ENCODE data around the gene RAB30. TPM values are rescaled to one million over a fixed set of nuclear protein-coding genes. Genes with fewer than 3 reads are reported as not detected.

Gene RAB30
- total RNA-seq, 1 donor from 2014 or later = 24.7 TPM

DNA sequence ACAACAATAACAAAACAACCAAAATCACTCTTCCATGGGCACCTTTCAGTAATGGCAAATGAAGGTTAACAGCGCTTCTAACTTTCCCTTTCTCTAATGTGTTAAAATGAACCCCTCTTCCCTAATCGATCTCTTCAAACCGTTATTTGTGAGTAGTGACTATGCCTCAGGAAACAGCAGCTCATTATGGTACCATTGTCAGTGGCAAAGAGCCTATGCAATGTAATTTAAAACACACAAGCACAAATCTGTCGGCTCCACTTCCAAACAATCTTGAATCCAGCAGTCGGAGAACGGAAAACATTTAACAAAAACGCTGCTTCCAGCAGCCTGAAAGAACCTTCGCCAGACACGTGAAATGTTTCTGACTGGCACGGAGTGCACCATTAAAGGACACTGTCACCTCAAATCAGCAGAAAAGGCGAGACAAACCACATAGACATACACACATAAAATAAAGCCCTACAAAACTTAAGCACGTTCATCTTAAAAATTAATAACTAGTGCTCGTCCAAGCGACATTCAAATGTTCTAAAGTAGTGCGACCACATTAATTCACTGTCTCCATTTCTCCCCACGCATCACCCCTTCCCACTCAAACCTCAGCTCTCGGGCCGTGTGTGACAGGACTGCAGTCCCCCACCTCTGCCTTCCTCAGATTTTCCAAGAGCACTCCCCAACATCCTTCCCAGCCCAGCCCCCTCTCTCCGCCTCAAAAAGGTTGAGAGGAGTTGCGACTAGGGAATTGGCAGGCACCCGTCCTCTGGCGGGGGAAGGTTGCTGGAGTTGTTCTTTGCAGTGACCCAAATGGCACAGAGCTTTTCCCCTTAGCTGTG is 748 bp downstream of the RAB30 start:
- Histone ChIP-seq H3K27me3 (ENCODE audit: low read depth) (no peaks in the 10 kb centered on the region), H3K36me3 (peaks cover 17% of the 10 kb centered on the region), H3K4me3 (peak overlapping the region; percentile 81), H3K4me1 (peaks cover 88% of the 10 kb centered on the region), H3K27ac (replicated peaks) (peak overlapping the region; percentile 95), H3K9me3 (replicated peaks) (no peaks in the 10 kb centered on the region)
- intact Hi-C loops (cut with micrococcal nuclease) = loop anchor here (5.0 kb wide), 1 partner anchor 86 kb away; the partner anchor contains the start of gene PCF11
- TF ChIP-seq, protein P1, sequence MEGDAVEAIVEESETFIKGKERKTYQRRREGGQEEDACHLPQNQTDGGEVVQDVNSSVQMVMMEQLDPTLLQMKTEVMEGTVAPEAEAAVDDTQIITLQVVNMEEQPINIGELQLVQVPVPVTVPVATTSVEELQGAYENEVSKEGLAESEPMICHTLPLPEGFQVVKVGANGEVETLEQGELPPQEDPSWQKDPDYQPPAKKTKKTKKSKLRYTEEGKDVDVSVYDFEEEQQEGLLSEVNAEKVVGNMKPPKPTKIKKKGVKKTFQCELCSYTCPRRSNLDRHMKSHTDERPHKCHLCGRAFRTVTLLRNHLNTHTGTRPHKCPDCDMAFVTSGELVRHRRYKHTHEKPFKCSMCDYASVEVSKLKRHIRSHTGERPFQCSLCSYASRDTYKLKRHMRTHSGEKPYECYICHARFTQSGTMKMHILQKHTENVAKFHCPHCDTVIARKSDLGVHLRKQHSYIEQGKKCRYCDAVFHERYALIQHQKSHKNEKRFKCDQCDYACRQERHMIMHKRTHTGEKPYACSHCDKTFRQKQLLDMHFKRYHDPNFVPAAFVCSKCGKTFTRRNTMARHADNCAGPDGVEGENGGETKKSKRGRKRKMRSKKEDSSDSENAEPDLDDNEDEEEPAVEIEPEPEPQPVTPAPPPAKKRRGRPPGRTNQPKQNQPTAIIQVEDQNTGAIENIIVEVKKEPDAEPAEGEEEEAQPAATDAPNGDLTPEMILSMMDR (IDR thresholded peaks at IDR 0.05; ENCODE audit: borderline replicate concordance) = no peak
- peak; percentile 50 for DNase-seq

DNA sequence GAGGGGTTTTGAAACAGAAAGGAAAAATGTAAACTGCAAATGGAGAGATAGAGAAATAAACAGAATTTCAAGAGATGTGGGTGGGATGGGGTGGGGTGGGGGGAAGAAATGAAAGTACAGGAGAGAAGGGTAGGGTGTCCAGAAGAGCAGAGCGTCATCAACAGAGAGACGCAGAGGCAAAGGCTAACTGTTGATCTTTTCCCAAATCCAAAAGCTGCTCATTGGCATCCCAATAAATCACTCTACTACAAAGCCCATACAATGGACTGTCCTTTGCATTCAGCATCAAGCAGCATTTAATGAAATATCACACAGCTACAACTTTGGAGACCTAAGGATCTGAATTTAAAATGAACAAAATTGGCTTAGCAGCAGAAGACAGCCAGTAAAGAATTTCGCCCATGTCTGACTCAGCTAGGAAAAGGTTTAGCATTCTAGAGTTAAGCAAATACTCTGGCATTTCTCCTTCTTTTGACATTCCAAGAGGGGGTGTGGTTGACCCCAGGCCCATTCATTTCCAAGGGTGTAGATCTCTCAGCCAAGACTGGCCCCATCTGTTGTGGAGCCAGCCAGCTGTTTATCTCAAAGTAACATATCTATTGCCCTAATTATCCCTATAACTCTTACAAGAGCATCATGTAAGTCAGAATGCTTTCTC is 1.5 kb downstream of the RAB30 start:
- no peaks in the 10 kb centered on the region for H3K9me3 ChIP-seq (replicated peaks)
- peaks cover 17% of the 10 kb centered on the region for H3K36me3 ChIP-seq
- TF ChIP-seq, protein P1 (IDR thresholded peaks at IDR 0.05; ENCODE audit: borderline replicate concordance) = no peak
- peaks cover 88% of the 10 kb centered on the region for H3K4me1 ChIP-seq
- peak overlapping the region; percentile 81 for H3K4me3 ChIP-seq
- intact Hi-C loops (cut with micrococcal nuclease) = loop anchor here (5.0 kb wide), 1 partner anchor 87 kb away; the partner anchor contains the start of gene PCF11
- H3K27me3 ChIP-seq (ENCODE audit: low read depth) = no peaks in the 10 kb centered on the region
- no peak for DNase-seq
- peak overlapping the region; percentile 95 for H3K27ac ChIP-seq (replicated peaks)

DNA sequence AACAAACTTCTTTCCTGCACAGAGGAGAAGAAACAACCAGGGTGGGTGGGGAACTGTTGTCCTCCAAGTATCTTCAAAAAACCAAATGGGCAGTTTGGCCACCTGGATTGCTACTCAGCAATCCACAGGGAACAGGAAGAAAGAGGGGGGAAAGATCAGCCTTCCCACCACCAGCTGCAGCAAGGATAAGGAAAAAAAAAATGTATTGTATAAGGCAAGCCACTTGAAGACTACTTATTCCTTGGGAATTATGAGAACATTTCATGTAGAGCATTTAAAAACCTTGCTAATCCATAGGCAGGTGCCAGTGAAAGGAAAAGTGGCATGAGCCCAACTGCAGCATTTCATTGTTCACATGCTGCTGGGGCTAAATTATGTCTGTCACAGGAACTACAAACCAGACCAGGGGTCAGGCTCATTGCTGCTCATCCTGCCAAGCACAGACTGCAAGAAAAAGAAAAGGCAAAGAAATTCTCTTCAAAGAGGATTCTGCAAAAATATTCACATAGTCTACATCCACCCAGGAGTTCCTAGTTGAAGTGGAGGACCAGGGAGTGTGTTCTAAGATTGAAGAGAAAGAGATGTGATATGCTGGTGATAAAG is 2.2 kb downstream of the RAB30 start:
- DNase-seq = no peak
- TF ChIP-seq, protein P1 (IDR thresholded peaks at IDR 0.05; ENCODE audit: borderline replicate concordance) = no peak
- intact Hi-C loops (cut with micrococcal nuclease) = loop anchor here (5.0 to 10.0 kb wide), 2 partner anchors 65 to 88 kb away; partner anchors contain the start of gene PCF11
- Histone ChIP-seq H3K4me3 (peak overlapping the region; percentile 81), H3K27me3 (ENCODE audit: low read depth) (no peaks in the 10 kb centered on the region), H3K4me1 (peaks cover 85% of the 10 kb centered on the region), H3K36me3 (peaks cover 11% of the 10 kb centered on the region), H3K9me3 (replicated peaks) (no peaks in the 10 kb centered on the region), H3K27ac (replicated peaks) (peak overlapping the region; percentile 95)

DNA sequence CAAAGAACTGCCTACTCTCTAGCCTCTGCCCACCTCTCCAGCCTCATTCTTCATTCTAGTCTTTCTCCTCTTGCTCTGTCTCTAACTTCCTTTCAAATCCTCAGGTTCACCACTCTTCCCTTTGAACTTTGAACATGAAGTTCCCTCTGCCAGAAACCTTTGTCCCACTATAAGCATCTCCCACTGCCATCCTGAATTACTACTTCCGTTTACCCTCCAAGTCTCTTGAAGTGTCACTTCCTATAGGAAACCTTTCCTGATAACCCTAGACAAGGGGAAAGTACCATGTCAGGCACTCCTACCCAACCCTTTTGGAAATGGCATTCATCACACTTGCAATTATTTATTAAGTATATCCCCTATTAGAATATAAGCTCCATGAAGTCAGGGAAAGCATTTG is 3.1 kb downstream of the RAB30 start:
- peaks cover 1% of the 10 kb centered on the region for H3K36me3 ChIP-seq
- TF ChIP-seq, protein P1 (IDR thresholded peaks at IDR 0.05; ENCODE audit: borderline replicate concordance) = no peak
- no peaks in the 10 kb centered on the region for H3K27me3 ChIP-seq (ENCODE audit: low read depth)
- H3K27ac ChIP-seq (replicated peaks) = peak overlapping the region; percentile 95
- no peaks in the 10 kb centered on the region for H3K9me3 ChIP-seq (replicated peaks)
- peaks cover 81% of the 10 kb centered on the region for H3K4me1 ChIP-seq
- DNase-seq = no peak
- intact Hi-C loops (cut with micrococcal nuclease) = loop anchor here (10.0 kb wide), 1 partner anchor 64 kb away; no protein-coding TSS in a partner anchor
- no peak overlapping the region for H3K4me3 ChIP-seq

DNA sequence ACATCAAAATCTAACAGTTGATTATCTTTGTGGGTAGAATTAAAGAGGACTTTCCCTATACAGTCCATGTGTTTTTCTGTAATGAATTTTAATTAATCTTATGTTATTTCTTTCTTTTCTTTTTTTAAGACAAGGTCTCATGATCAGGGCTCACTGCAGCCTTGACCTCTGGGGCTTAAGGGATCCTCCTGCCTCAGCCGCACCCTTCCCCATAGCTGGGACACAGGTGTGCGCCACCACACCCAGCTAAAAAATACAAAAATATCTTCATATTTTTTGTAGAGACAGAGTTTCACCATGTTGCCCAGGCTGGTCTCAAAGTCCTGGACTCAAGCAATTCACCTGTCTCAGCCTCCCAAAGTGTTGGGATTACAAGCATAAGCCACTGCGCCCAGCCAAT is 7.7 kb downstream of the RAB30 start:
- no peak for DNase-seq
- H3K27me3 ChIP-seq (ENCODE audit: low read depth) = no peaks in the 10 kb centered on the region
- H3K4me1 ChIP-seq = peaks cover 67% of the 10 kb centered on the region
- peak overlapping the region; percentile 60 for H3K27ac ChIP-seq (replicated peaks)
- intact Hi-C loops (cut with micrococcal nuclease) = loop anchor here (10.0 kb wide), 1 partner anchor 59 kb away; no protein-coding TSS in a partner anchor
- no peaks in the 10 kb centered on the region for H3K36me3 ChIP-seq
- no peaks in the 10 kb centered on the region for H3K9me3 ChIP-seq (replicated peaks)
- TF ChIP-seq, protein P1 (IDR thresholded peaks at IDR 0.05; ENCODE audit: borderline replicate concordance) = no peak
- no peak overlapping the region for H3K4me3 ChIP-seq

All from left ventricle myocardium inferior (tissue), 1 donor.